Osteoblast (primary cell): ENCODE results near the gene UQCC5. TPM values are rescaled to one million over a fixed set of nuclear protein-coding genes. Genes with fewer than 3 reads are reported as not detected.

ENCODE experiments used
- DNase-seq: peaks from one replicate; pipeline ENCODE4 v3.0.0; 2011; ENCODE audit warnings: low spot score, mixed read lengths; ENCODE audit not compliant: insufficient read length; ENCODE audit errors: missing footprints
- H2AFZ ChIP-seq: 2 replicates; pipeline ENCODE4 v1.6.0; 2011; ENCODE audit warnings: mild to moderate bottlenecking, low read length
- H3K27ac ChIP-seq: 2 replicates; pipeline ENCODE4 v1.5.1; 2011; ENCODE audit warnings: mild to moderate bottlenecking, low read depth, low read length, moderate library complexity
- H3K27me3 ChIP-seq: 2 replicates; pipeline ENCODE4 v1.6.0; 2012; ENCODE audit warnings: mild to moderate bottlenecking, control low read depth, inconsistent platforms, low read length, moderate library complexity; ENCODE audit not compliant: insufficient read depth
- H3K36me3 ChIP-seq: 2 replicates; pipeline ENCODE4 v1.5.1; 2011; ENCODE audit warnings: mild to moderate bottlenecking, low read length, control low read depth, moderate library complexity; ENCODE audit not compliant: insufficient read depth
- H3K4me1 ChIP-seq: 2 replicates; pipeline ENCODE4 v1.5.1; 2011; ENCODE audit warnings: mild to moderate bottlenecking, low read length, control low read depth, moderate library complexity; ENCODE audit not compliant: insufficient read depth
- H3K4me2 ChIP-seq: 2 replicates; pipeline ENCODE4 v1.6.0; 2011; ENCODE audit warnings: mild to moderate bottlenecking, low read length; ENCODE audit not compliant: insufficient read depth
- H3K4me3 ChIP-seq: fragments of 200-600 bp; sonication (generic); 3 replicates; pipeline ENCODE4 v1.5.1; 2012; ENCODE audit warnings: mild to moderate bottlenecking, low read length, inconsistent platforms; ENCODE audit not compliant: insufficient read depth
- H3K79me2 ChIP-seq: 2 replicates; pipeline ENCODE4 v1.6.0; 2012; ENCODE audit warnings: mild to moderate bottlenecking, low read length, control low read depth, inconsistent platforms; ENCODE audit not compliant: insufficient read depth
- H3K9me3 ChIP-seq: 2 replicates; pipeline ENCODE4 v1.5.1; 2011; ENCODE audit warnings: low read depth, low read length, control low read depth
- H4K20me1 ChIP-seq: 2 replicates; pipeline ENCODE4 v1.6.0; 2012; ENCODE audit warnings: mild to moderate bottlenecking, low read length, control low read depth; ENCODE audit not compliant: insufficient read depth
- total RNA-seq: library from RNA; depleted of rRNA; stranded (reverse); fragments of >200 nt; gene quantifications from 2 replicates; pipeline ENCODE4 v1.2.3, GENCODE V29; 2012
- TF ChIP-seq, protein P1 (sequence below): IDR thresholded peaks from 2 replicates; pipeline ENCODE4 v1.5.1; 2011; ENCODE audit warnings: mild to moderate bottlenecking, low read depth, low read length, moderate library complexity; ENCODE audit errors: extremely low read depth

UQCC5 gene
- total RNA-seq, 1 donor, result 8.3 TPM

- DNase-seq, result no peak
- peaks cover 33% of the 10 kb centered on the region for H4K20me1 ChIP-seq
Observed at GRCh38 chr3:52537726-52538421, 1.5 kb downstream of the UQCC5 start.

DNA sequence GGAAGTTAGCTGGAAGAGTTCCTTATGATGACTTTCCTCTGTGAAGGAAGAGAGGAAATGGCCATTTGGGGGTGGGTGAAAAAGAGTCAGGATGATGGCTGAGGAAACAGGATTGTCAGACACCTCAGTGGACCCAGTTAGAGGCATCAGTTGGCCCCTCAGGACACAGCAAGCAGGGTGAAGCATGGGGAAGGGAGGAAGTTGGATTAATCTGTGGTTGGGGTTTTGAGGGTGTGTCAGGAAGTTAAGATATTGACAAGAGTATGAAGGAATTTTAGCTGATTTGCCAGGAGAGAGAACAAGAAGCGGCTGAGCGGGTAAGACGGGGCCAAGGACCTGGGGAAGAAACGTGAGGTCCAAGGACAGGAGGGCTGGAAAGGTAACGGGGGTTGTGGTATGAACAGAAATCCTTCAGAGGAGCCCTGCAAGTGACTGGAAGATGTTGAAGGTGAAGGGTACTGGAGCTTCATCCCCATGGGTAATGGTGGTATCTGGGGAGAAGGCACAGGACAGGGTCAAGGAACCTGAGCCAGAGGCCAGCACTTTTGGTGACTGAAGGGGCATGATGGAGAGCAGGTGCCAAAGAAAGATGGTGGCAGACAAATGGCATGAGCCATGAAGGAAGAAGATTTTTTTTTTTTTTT is 2.7 kb downstream of the UQCC5 start:
- no peak overlapping the region for H2AFZ ChIP-seq
- peaks cover 63% of the 10 kb centered on the region for H3K79me2 ChIP-seq
- H4K20me1 ChIP-seq, result peaks cover 33% of the 10 kb centered on the region
- peak overlapping the region; percentile 32 for H3K4me3 ChIP-seq
- TF ChIP-seq, protein P1, sequence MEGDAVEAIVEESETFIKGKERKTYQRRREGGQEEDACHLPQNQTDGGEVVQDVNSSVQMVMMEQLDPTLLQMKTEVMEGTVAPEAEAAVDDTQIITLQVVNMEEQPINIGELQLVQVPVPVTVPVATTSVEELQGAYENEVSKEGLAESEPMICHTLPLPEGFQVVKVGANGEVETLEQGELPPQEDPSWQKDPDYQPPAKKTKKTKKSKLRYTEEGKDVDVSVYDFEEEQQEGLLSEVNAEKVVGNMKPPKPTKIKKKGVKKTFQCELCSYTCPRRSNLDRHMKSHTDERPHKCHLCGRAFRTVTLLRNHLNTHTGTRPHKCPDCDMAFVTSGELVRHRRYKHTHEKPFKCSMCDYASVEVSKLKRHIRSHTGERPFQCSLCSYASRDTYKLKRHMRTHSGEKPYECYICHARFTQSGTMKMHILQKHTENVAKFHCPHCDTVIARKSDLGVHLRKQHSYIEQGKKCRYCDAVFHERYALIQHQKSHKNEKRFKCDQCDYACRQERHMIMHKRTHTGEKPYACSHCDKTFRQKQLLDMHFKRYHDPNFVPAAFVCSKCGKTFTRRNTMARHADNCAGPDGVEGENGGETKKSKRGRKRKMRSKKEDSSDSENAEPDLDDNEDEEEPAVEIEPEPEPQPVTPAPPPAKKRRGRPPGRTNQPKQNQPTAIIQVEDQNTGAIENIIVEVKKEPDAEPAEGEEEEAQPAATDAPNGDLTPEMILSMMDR, result no peak
- no peaks in the 10 kb centered on the region for H3K9me3 ChIP-seq
- DNase-seq, result no peak
- no peak overlapping the region for H3K27ac ChIP-seq
- H3K27me3 ChIP-seq, result no peaks in the 10 kb centered on the region
- peaks cover 22% of the 10 kb centered on the region for H3K36me3 ChIP-seq
- H3K4me2 ChIP-seq, result peak overlapping the region; percentile 62
- peaks cover 39% of the 10 kb centered on the region for H3K4me1 ChIP-seq

More at GRCh38 chr3:52537726-52538421, 1.5 kb downstream of the UQCC5 start:
- H2AFZ ChIP-seq, result no peak overlapping the region
- peak overlapping the region; percentile 95 for H3K4me3 ChIP-seq
- H3K4me1 ChIP-seq, result peaks cover 41% of the 10 kb centered on the region
- TF ChIP-seq, protein P1, result no peak
- H3K36me3 ChIP-seq, result peaks cover 22% of the 10 kb centered on the region
- H3K27me3 ChIP-seq, result no peaks in the 10 kb centered on the region
- H3K9me3 ChIP-seq, result no peaks in the 10 kb centered on the region
- peaks cover 62% of the 10 kb centered on the region for H3K79me2 ChIP-seq
- H3K4me2 ChIP-seq, result peak overlapping the region; percentile 96
- H3K27ac ChIP-seq, result peak overlapping the region; percentile 90

- H4K20me1 ChIP-seq, result peaks cover 33% of the 10 kb centered on the region
- TF ChIP-seq, protein P1, result no peak
- no peak for DNase-seq
- peaks cover 72% of the 10 kb centered on the region for H3K79me2 ChIP-seq
- no peak overlapping the region for H3K27ac ChIP-seq
- H3K4me3 ChIP-seq, result no peak overlapping the region
- peaks cover 32% of the 10 kb centered on the region for H3K36me3 ChIP-seq
- peaks cover 31% of the 10 kb centered on the region for H3K4me1 ChIP-seq
- H3K27me3 ChIP-seq, result no peaks in the 10 kb centered on the region
- H2AFZ ChIP-seq, result no peak overlapping the region
- no peaks in the 10 kb centered on the region for H3K9me3 ChIP-seq
- no peak overlapping the region for H3K4me2 ChIP-seq
Observed at GRCh38 chr3:52541050-52541449, 4.6 kb downstream of the UQCC5 start.

DNA sequence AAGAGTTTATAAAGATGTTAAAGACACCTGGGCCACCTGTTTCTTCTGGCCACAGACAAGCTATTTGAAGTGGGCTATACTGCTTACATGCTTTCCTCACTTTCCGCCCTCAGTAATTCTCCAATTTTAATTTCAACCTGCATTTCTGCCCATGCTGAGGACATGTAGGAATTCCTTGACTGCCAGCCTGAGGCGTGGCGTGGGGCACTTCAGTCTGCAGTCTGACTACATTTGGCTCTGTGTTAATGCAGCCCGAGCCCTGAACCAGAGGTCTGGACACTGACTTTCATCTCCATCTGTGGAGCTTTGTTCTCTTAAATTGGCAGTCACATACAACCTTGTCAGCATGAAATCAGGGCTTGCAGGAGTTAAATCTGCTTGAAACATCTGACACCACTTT is 8.5 kb downstream of the UQCC5 start:
- H3K79me2 ChIP-seq, result peaks cover 45% of the 10 kb centered on the region
- no peaks in the 10 kb centered on the region for H3K9me3 ChIP-seq
- H3K27ac ChIP-seq, result no peak overlapping the region
- no peaks in the 10 kb centered on the region for H3K27me3 ChIP-seq
- TF ChIP-seq, protein P1, result no peak
- H2AFZ ChIP-seq, result no peak overlapping the region
- peaks cover 7% of the 10 kb centered on the region for H4K20me1 ChIP-seq
- H3K4me1 ChIP-seq, result peaks cover 12% of the 10 kb centered on the region
- H3K4me2 ChIP-seq, result no peak overlapping the region
- H3K4me3 ChIP-seq, result no peak overlapping the region
- no peak for DNase-seq
- H3K36me3 ChIP-seq, result peaks cover 48% of the 10 kb centered on the region
